WTC11 (cell line): ENCODE data around the gene CDA. TPM values are rescaled to one million over a fixed set of nuclear protein-coding genes. Genes with fewer than 3 reads are reported as not detected.
A peak's percentile ranks its signal among the peaks of the same experiment; 100 is the strongest.

Experiments
- ATAC-seq: fragments of 200-7000 bp; cut with Tn5 transposase; 2 replicates; pipeline ENCODE4 v1.10.0; 2021; ENCODE audit warnings: mild to moderate bottlenecking, moderate library complexity
- Bru-seq: library from RNA; stranded (reverse); fragments of 400-500 nt; gene quantifications from one replicate; lab custom pipeline; 2021; lab: Mats Ljungman, UMichigan
- CTCF ChIA-PET: fragments of 300-600 bp; sonication (Branson Sonifier 250); formaldehyde crosslinking; loops from one replicate; lab custom pipeline; 2021; ENCODE audit warnings: antibody characterized with exemption; lab: Charles Lee
- POLR2A ChIA-PET: fragments of 350-600 bp; sonication (Branson Sonifier 250); formaldehyde crosslinking; loops from one replicate; lab custom pipeline; 2021; ENCODE audit warnings: antibody characterized with exemption; lab: Charles Lee
- DNase-seq: peaks from one replicate; pipeline ENCODE4 v3.0.0; 2021; ENCODE audit warnings: low spot score
- H3K27ac Mint-ChIP-seq: 2 replicates; pipeline ENCODE4 v1.8.0; 2021; ENCODE audit warnings: mixed read lengths
- H3K27me3 Mint-ChIP-seq: 2 replicates; pipeline ENCODE4 v1.8.0; 2021; ENCODE audit warnings: low read depth, mild to moderate bottlenecking, moderate library complexity, mixed read lengths
- H3K36me3 Mint-ChIP-seq: 2 replicates; pipeline ENCODE4 v1.8.0; 2021; ENCODE audit warnings: mixed read lengths
- H3K4me1 Mint-ChIP-seq: 2 replicates; pipeline ENCODE4 v1.8.0; 2022; ENCODE audit warnings: mixed read lengths
- H3K4me3 Mint-ChIP-seq: 2 replicates; pipeline ENCODE4 v1.8.0; 2021; ENCODE audit warnings: mild to moderate bottlenecking, moderate library complexity, mixed read lengths
- H3K9me3 Mint-ChIP-seq: 2 replicates; pipeline ENCODE4 v1.8.0; 2021; ENCODE audit warnings: mixed read lengths
- E2F5 ChIP-seq: sonication (generic); formaldehyde crosslinking; IDR thresholded peaks from 2 replicates; pipeline ENCODE4 v1.8.1; 2022; ENCODE audit warnings: mild to moderate bottlenecking, moderate library complexity, missing genetic modification reagents
- FOXP4 ChIP-seq: sonication (generic); formaldehyde crosslinking; IDR thresholded peaks from 2 replicates; pipeline ENCODE4 v1.8.0; 2022; ENCODE audit warnings: mild to moderate bottlenecking, missing genetic modification reagents
- GRHL2 ChIP-seq: fragments of 250-450 bp; sonication (Bioruptor Pico); IDR thresholded peaks from 2 replicates; pipeline ENCODE4 v1.8.0; 2022; ENCODE audit warnings: mild to moderate bottlenecking, moderate library complexity; ENCODE audit not compliant: insufficient replicate concordance, severe bottlenecking
- GTF2I ChIP-seq: fragments of 250-450 bp; sonication (Bioruptor Pico); conservative IDR thresholded peaks from 2 replicates; pipeline ENCODE4 v1.4.0; 2021; ENCODE audit warnings: mild to moderate bottlenecking
- HMGA2 ChIP-seq: fragments of 250-450 bp; sonication (Bioruptor Pico); IDR thresholded peaks from 2 replicates; pipeline ENCODE4 v1.4.0; 2021; ENCODE audit warnings: mild to moderate bottlenecking, moderate library complexity
- JUN ChIP-seq: sonication (generic); formaldehyde crosslinking; IDR thresholded peaks from 2 replicates; pipeline ENCODE4 v1.8.0; 2023; ENCODE audit warnings: mild to moderate bottlenecking, missing genetic modification reagents
- PRRX2 ChIP-seq: fragments of 250-450 bp; sonication (Bioruptor Pico); IDR thresholded peaks from 2 replicates; pipeline ENCODE4 v1.8.0; 2021; ENCODE audit warnings: mild to moderate bottlenecking
- RORB ChIP-seq: fragments of 250-450 bp; sonication (Bioruptor Pico); IDR thresholded peaks from 2 replicates; pipeline ENCODE4 v1.9.0; 2021; ENCODE audit warnings: mild to moderate bottlenecking
- SP1 ChIP-seq: sonication (generic); formaldehyde crosslinking; conservative IDR thresholded peaks from 2 replicates; pipeline ENCODE4 v1.8.1; 2022; ENCODE audit warnings: missing genetic modification reagents
- ZNF138 ChIP-seq: sonication (generic); formaldehyde crosslinking; conservative IDR thresholded peaks from 2 replicates; pipeline ENCODE4 v1.8.1; 2022; ENCODE audit warnings: mild to moderate bottlenecking, moderate library complexity, missing genetic modification reagents
- ZNF317 ChIP-seq: sonication (generic); formaldehyde crosslinking; IDR thresholded peaks from 2 replicates; pipeline ENCODE4 v1.8.1; 2023; ENCODE audit warnings: low read depth, mild to moderate bottlenecking, moderate library complexity, missing genetic modification reagents, borderline replicate concordance
- ZNF423 ChIP-seq: fragments of 250-450 bp; sonication (Bioruptor Pico); IDR thresholded peaks from 2 replicates; pipeline ENCODE4 v2.1.2; 2022; ENCODE audit warnings: mild to moderate bottlenecking, moderate library complexity
- ZNF671 ChIP-seq: fragments of 250-450 bp; sonication (Bioruptor Pico); IDR thresholded peaks from 2 replicates; pipeline ENCODE4 v1.8.0; 2021; ENCODE audit warnings: mild to moderate bottlenecking
- long read RNA-seq, 3 experiments: library from RNA in 1 of 3; library from capped mRNA in 1 of 3; library from polyadenylated mRNA in 1 of 3; unstranded in 2 of 3; stranded (forward) in 1 of 3; transcript quantifications; one replicate each; pipeline ENCODE4 v2.0.0, GENCODE V29; 2021
- total RNA-seq: library from RNA; stranded (reverse); gene quantifications from 3 replicates; pipeline ENCODE4 v1.2.3, GENCODE V29; 2021
- TF ChIP-seq, protein P1 (sequence below): fragments of 250-450 bp; sonication (Bioruptor Pico); IDR thresholded peaks from 2 replicates; pipeline ENCODE4 v1.9.0; 2021; ENCODE audit warnings: mild to moderate bottlenecking
- TF ChIP-seq, protein P2 (sequence below): sonication (generic); formaldehyde crosslinking; IDR thresholded peaks from 2 replicates; pipeline ENCODE4 v1.8.0; 2022; ENCODE audit warnings: mild to moderate bottlenecking, missing genetic modification reagents
- TF ChIP-seq, protein P3 (sequence below): sonication (generic); formaldehyde crosslinking; IDR thresholded peaks from 2 replicates; pipeline ENCODE4 v1.8.1; 2023; ENCODE audit warnings: mild to moderate bottlenecking, moderate library complexity, missing genetic modification reagents
- TF ChIP-seq, protein P4 (sequence below): sonication (generic); formaldehyde crosslinking; IDR thresholded peaks from 2 replicates; pipeline ENCODE4 v1.8.1; 2022; ENCODE audit warnings: low read depth, mild to moderate bottlenecking, moderate library complexity, missing genetic modification reagents, borderline replicate concordance

The CDA gene
- total RNA-seq (7.3 to 12.5 TPM (median 7.5 TPM) in 3 replicates), Bru-seq, nascent RNA (percentile 42 among the genes with signal in this experiment)
- long read RNA-seq, experiment 1, transcript CDA-201 (4 exons, 963 nt): major isoform, 5 of 7 reads
- long read RNA-seq, experiment 1, partial matches to known transcripts: 1 of 7 reads
- long read RNA-seq, experiment 1, other reads (novel, unspliced or antisense): 1 of 7 reads
- long read RNA-seq, experiment 2, transcript CDA-201 (4 exons, 963 nt): major isoform, 10 of 18 reads
- long read RNA-seq, experiment 2, partial matches to known transcripts: 2 of 18 reads
- long read RNA-seq, experiment 2, other reads (novel, unspliced or antisense): 3 of 18 reads
- long read RNA-seq, experiment 3, transcript CDA-201 (4 exons, 963 nt): major isoform, 27 of 28 reads
- long read RNA-seq, experiment 3, partial matches to known transcripts: 0 of 28 reads
- long read RNA-seq, experiment 3, other reads (novel, unspliced or antisense): 0 of 28 reads

GRCh38 chr1:20588634-20589225, at the start of gene CDA:
Gene CDA, plus strand, starts transcription at chr1:20589097. Its CDS starts 33 bp downstream, at chr1:20589130.
- no peaks in the 10 kb centered on the region for H3K9me3 Mint-ChIP-seq
- no peaks in the 10 kb centered on the region for H3K36me3 Mint-ChIP-seq
- TF ChIP-seq RORB: no peak
- TF ChIP-seq ZNF671: no peak
- TF ChIP-seq, protein P1, sequence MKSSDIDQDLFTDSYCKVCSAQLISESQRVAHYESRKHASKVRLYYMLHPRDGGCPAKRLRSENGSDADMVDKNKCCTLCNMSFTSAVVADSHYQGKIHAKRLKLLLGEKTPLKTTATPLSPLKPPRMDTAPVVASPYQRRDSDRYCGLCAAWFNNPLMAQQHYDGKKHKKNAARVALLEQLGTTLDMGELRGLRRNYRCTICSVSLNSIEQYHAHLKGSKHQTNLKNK (CRISPR knock-in tag): no peak
- TF ChIP-seq PRRX2: no peak
- TF ChIP-seq ZNF317: no peak
- TF ChIP-seq GTF2I: peak; percentile 99
- TF ChIP-seq, protein P2, sequence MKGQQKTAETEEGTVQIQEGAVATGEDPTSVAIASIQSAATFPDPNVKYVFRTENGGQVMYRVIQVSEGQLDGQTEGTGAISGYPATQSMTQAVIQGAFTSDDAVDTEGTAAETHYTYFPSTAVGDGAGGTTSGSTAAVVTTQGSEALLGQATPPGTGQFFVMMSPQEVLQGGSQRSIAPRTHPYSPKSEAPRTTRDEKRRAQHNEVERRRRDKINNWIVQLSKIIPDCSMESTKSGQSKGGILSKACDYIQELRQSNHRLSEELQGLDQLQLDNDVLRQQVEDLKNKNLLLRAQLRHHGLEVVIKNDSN (CRISPR knock-in tag): no peak
- TF ChIP-seq, all 79 proteins: peak for 1
- ChIA-PET CTCF (interaction anchor here (0.6 to 4.2 kb wide), 6 partner anchors 13 to 108 kb away, joined by 3 to 41 read pairs (median 4); no protein-coding TSS in a partner anchor), POLR2A (no interaction called here)
- no peak within 1 kb of the TSS for H3K27ac Mint-ChIP-seq
- ATAC-seq (peak; percentile 88), DNase-seq (peak; percentile 35)
- peaks cover 32% of the 10 kb centered on the region for H3K4me1 Mint-ChIP-seq
- peak within 1 kb of the TSS; percentile 43 for H3K4me3 Mint-ChIP-seq
- peaks cover 2% of the 10 kb centered on the region; the same call in 1 of the 2 replicates for H3K27me3 Mint-ChIP-seq

GRCh38 chr1:20540281-20540680, 48.6 kb upstream of the CDA start:
- CTCF ChIA-PET: interaction anchor here (1.4 kb wide), 1 partner anchor 35 kb away, joined by 10 read pairs; no protein-coding TSS in a partner anchor
- POLR2A ChIA-PET: no interaction called here
- H3K4me1 Mint-ChIP-seq: no peaks in the 10 kb centered on the region
- no peaks in the 10 kb centered on the region for H3K9me3 Mint-ChIP-seq
- ATAC-seq: no peak
- TF ChIP-seq GRHL2: no peak
- no peak for TF ChIP-seq FOXP4 (CRISPR knock-in tag)
- TF ChIP-seq E2F5 (CRISPR knock-in tag): no peak
- no peak for TF ChIP-seq ZNF138 (CRISPR knock-in tag)
- TF ChIP-seq ZNF423: no peak
- TF ChIP-seq SP1: no peak
- TF ChIP-seq, all 79 proteins: peak for 0
- no peaks in the 10 kb centered on the region for H3K36me3 Mint-ChIP-seq
- H3K27ac Mint-ChIP-seq: no peak overlapping the region
- no peak overlapping the region for H3K4me3 Mint-ChIP-seq
- H3K27me3 Mint-ChIP-seq: peaks cover 30% of the 10 kb centered on the region
- no peak for DNase-seq

- DNase-seq (no peak), ATAC-seq (no peak)
- Mint-ChIP-seq H3K4me1 (peaks cover 3% of the 10 kb centered on the region; the same call in 1 of the 2 replicates), H3K36me3 (no peaks in the 10 kb centered on the region), H3K27ac (no peak overlapping the region), H3K9me3 (no peaks in the 10 kb centered on the region), H3K27me3 (peaks cover 71% of the 10 kb centered on the region), H3K4me3 (no peak overlapping the region)
- TF ChIP-seq HMGA2 (CRISPR knock-in tag): no peak
- TF ChIP-seq, protein P3, sequence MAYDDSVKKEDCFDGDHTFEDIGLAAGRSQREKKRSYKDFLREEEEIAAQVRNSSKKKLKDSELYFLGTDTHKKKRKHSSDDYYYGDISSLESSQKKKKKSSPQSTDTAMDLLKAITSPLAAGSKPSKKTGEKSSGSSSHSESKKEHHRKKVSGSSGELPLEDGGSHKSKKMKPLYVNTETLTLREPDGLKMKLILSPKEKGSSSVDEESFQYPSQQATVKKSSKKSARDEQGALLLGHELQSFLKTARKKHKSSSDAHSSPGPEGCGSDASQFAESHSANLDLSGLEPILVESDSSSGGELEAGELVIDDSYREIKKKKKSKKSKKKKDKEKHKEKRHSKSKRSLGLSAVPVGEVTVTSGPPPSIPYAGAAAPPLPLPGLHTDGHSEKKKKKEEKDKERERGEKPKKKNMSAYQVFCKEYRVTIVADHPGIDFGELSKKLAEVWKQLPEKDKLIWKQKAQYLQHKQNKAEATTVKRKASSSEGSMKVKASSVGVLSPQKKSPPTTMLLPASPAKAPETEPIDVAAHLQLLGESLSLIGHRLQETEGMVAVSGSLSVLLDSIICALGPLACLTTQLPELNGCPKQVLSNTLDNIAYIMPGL (CRISPR knock-in tag): no peak
- TF ChIP-seq, protein P4, sequence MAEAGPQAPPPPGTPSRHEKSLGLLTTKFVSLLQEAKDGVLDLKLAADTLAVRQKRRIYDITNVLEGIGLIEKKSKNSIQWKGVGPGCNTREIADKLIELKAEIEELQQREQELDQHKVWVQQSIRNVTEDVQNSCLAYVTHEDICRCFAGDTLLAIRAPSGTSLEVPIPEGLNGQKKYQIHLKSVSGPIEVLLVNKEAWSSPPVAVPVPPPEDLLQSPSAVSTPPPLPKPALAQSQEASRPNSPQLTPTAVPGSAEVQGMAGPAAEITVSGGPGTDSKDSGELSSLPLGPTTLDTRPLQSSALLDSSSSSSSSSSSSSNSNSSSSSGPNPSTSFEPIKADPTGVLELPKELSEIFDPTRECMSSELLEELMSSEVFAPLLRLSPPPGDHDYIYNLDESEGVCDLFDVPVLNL: no peak
- TF ChIP-seq ZNF423: no peak
- no peak for TF ChIP-seq JUN
- CTCF ChIA-PET: interaction anchor here (0.6 kb wide), 3 partner anchors 53 to 1172 kb away, joined by 3 to 4 read pairs (median 3); no protein-coding TSS in a partner anchor
- POLR2A ChIA-PET: no interaction called here
These were observed 42.3 kb upstream of the CDA start for GRCh38 chr1:20546637-20547036.
